Spleen (tissue), 7 donors: Measurements from ENCODE around the gene FGD4.

Experiments used
- CTCF ChIP-seq, 11 experiments: fragments of 200-600 bp in 7 of 11; fragments of 450-650 bp in 4 of 11; sonication (generic) in 4 of 11; IDR thresholded peaks in 8 of 11; conservative IDR thresholded peaks in 3 of 11; 1 replicate in 7 of 11; 2 replicates in 4 of 11; pipeline versions ENCODE4 v1.4.0 to v1.8.0; 2016 to 2021; ENCODE audit warnings: antibody characterized with exemption in 11 of 11, inconsistent platforms in 4 of 11, mild to moderate bottlenecking in 1 of 11
- POLR2AphosphoS5 ChIP-seq, 3 donors: sonication (generic); formaldehyde crosslinking; IDR thresholded peaks; one replicate each; pipeline ENCODE4 v1.5.1; 2017; ENCODE audit warnings: antibody characterized with exemption in 3 of 3
- donor health status: DM: no; HTN: no; CAD: no; lungs with moderate emphysema.
- donor health status: DM: no; HTN: no; CAD: no.
- donor health status: DM: no; HTN: no; CAD: no.

GRCh38 chr12:32502693-32503502 is 103.5 kb downstream of the FGD4 start:
- no peak for TF ChIP-seq CTCF (IDR thresholded peaks at IDR 0.05 in 8 of 11, conservative IDR thresholded peaks at IDR 0.05 in 3 of 11)
- TF ChIP-seq POLR2AphosphoS5 (IDR thresholded peaks at IDR 0.05), result peak in 1 of 3 donors; percentile 56
